ENCODE data around the gene FAR2.

- TF ChIP-seq POLR2A (IDR thresholded peaks at IDR 0.05; ENCODE audit: low read depth, low read length) (no peak), TAF1 (IDR thresholded peaks at IDR 0.05; ENCODE audit: low read depth, low read length) (no peak), POU2F2 (IDR thresholded peaks at IDR 0.05; ENCODE audit: low read depth, low read length) (no peak)
These were observed 22.6 kb downstream of the FAR2 start for GRCh38 chr12:29171421-29172258.

All from GM12891 (cell line).